Measurements from ENCODE around the gene TP53AIP1.

- TF ChIP-seq PAX5 (IDR thresholded peaks at IDR 0.05; ENCODE audit: insufficient read depth, low read length, severe bottlenecking), result no peak
- TF ChIP-seq POLR2A (IDR thresholded peaks at IDR 0.05; ENCODE audit: low read depth, low read length), result no peak
- no peak for TF ChIP-seq SPI1 (IDR thresholded peaks at IDR 0.05; ENCODE audit: low read depth, low read length)
- no peak for TF ChIP-seq POLR2AphosphoS5 (IDR thresholded peaks at IDR 0.05; ENCODE audit: low read depth, low read length)
- no peak for TF ChIP-seq TAF1 (IDR thresholded peaks at IDR 0.05; ENCODE audit: low read depth, low read length)
These were observed 16.7 kb downstream of the TP53AIP1 start for GRCh38 chr11:128926000-128926399.
